GM10266 (cell line): ENCODE measurements around the gene OR52D1.

ENCODE experiments used
- DNase-seq: peaks from one replicate; pipeline ENCODE4 v3.0.0; 2012; ENCODE audit errors: extremely low spot score
- TF ChIP-seq, protein P1 (sequence below): IDR thresholded peaks from 2 replicates; pipeline ENCODE4 v1.5.1; 2012; ENCODE audit warnings: mild to moderate bottlenecking, low read depth; ENCODE audit not compliant: control insufficient read depth, insufficient read depth; ENCODE audit errors: missing control alignments

The OR52D1 gene

DNA sequence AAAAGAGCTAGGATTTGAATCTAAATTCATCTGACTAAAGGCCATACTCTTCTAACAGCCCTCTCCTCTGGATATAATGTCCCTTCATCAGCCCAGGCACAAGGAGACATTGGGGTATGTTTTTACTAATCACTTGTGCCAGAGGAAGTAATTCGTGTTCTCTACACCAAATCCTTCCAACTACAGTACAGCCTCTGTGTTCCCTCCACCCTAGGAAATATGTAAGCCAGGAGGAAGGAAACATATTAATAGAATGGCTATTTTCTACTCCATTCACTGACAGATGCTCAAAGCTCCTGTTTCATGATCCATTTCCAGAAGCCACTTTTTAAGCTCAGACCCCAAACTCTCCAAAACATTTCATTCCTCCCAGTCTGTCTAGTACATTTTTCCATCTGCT lies 40.0 kb downstream of the OR52D1 start:
- no peak for DNase-seq
- TF ChIP-seq, protein P1, sequence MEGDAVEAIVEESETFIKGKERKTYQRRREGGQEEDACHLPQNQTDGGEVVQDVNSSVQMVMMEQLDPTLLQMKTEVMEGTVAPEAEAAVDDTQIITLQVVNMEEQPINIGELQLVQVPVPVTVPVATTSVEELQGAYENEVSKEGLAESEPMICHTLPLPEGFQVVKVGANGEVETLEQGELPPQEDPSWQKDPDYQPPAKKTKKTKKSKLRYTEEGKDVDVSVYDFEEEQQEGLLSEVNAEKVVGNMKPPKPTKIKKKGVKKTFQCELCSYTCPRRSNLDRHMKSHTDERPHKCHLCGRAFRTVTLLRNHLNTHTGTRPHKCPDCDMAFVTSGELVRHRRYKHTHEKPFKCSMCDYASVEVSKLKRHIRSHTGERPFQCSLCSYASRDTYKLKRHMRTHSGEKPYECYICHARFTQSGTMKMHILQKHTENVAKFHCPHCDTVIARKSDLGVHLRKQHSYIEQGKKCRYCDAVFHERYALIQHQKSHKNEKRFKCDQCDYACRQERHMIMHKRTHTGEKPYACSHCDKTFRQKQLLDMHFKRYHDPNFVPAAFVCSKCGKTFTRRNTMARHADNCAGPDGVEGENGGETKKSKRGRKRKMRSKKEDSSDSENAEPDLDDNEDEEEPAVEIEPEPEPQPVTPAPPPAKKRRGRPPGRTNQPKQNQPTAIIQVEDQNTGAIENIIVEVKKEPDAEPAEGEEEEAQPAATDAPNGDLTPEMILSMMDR: no peak

DNA sequence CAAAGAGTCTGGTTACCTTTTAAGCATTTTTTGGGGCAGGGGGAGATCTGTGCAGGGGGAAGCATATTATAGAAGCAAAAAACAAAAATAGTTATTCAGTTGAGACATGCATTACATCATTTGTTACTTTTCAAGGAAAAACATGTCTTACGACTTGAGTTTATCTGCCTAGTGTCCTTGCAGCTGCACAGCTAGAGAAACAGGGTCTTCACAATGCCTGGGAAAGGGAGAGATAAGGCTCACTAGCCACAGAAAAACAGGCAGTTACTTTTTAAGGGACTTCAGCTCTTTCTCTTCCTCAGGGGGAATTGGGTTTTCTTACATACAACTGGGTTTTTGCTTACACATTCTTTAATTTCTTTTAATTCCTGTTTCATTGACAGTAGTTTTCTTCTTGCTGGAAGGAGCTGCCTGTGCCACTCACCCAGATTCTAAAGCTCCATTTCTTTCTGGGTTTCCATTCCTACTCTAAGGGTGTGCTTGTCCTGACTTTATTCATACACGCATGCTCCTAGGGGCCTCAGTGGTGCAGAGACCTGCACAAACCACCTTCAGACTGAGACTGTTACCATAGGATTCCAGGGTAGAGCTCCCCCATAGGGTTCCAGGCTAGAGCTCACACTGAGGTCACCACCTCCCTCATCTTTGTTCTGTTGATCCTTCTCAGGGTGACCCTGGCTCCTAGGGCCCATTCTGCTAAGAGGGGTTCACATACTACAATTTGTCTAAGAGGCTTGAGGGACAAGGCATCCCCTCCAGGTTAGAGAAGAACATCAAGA lies 42.8 kb downstream of the OR52D1 start:
- no peak for DNase-seq
- TF ChIP-seq, protein P1: no peak

DNA sequence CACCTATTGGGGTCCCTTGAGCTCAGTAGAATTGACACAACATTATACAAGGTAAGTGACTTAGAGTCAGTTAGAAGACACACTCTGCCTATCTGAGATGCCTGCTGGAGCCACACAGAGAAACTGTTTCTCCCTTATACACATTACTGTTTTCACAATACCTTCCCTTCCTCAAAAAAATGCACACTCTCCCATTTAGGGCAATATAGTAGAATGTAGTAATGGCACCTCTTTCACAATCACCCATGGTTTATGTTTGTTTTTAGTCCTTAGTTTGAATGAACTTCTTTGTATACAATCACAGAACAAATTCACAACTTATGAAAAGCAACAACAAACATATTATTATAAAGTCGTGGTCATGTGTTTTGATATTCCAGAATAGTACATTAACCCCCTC lies 45.6 kb downstream of the OR52D1 start:
- DNase-seq: no peak
- TF ChIP-seq, protein P1: no peak

DNA sequence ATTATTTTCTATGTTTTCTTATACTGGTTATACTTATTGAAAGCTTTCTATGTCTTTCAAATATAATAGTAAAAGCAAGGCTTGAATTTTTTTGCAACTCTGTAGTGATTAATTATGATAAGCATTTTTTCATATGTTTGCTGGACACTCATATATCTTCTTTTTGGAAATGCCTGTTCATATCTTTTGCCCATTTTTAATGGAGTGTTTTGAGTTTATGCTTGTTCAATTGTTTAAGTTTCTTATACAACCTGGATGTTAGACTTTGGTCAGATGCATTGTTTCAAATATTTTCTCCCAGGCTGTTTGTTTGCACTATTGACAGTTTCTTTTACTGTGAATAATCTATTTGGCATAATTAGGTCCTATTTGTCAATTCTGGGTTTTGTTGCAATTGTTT lies 48.0 kb downstream of the OR52D1 start:
- no peak for DNase-seq
- TF ChIP-seq, protein P1: no peak
